SU-DHL-6 (cell line): Measurements from ENCODE around the gene TIMP2.

ENCODE experiments used
- H2AFZ ChIP-seq: fragments of 200-600 bp; sonication (generic); 2 replicates; pipeline ENCODE4 v1.6.1; 2014; ENCODE audit warnings: low read depth, mild to moderate bottlenecking, moderate library complexity, mixed read lengths, antibody characterized with exemption, low read length; ENCODE audit not compliant: severe bottlenecking
- H3F3A ChIP-seq: fragments of 200-600 bp; shearing (Covaris generic); 2 replicates; pipeline ENCODE4 v1.6.0; 2016; ENCODE audit warnings: antibody characterized with exemption, mild to moderate bottlenecking; ENCODE audit not compliant: insufficient read depth
- H3K27ac ChIP-seq: fragments of 200-600 bp; sonication (generic); 2 replicates; pipeline ENCODE4 v1.5.1; 2016; ENCODE audit warnings: low read depth, mild to moderate bottlenecking, low read length, moderate library complexity, mixed read lengths
- H3K27me3 ChIP-seq: fragments of 200-600 bp; sonication (generic), shearing (Covaris generic); 2 replicates; pipeline ENCODE4 v1.6.0; 2014; ENCODE audit warnings: mild to moderate bottlenecking, low read length
- H3K36me3 ChIP-seq: fragments of 200-600 bp; sonication (generic); 2 replicates; pipeline ENCODE4 v1.6.1; 2014; ENCODE audit warnings: mild to moderate bottlenecking, low read length, mixed read lengths
- H3K4me2 ChIP-seq: fragments of 300-600, 200-600 bp; shearing (Covaris generic), sonication (generic); 2 replicates; pipeline ENCODE4 v1.6.0; 2014; ENCODE audit warnings: low read length, low read depth, mild to moderate bottlenecking; ENCODE audit not compliant: poor library complexity, severe bottlenecking
- H3K4me3 ChIP-seq: fragments of 200-600 bp; sonication (generic); 2 replicates; pipeline ENCODE4 v1.5.1; 2014; ENCODE audit warnings: antibody characterized with exemption, low read length, mild to moderate bottlenecking, mixed read lengths; ENCODE audit not compliant: insufficient read depth, poor library complexity, severe bottlenecking
- H3K79me2 ChIP-seq: fragments of 200-600 bp; sonication (generic); 2 replicates; pipeline ENCODE4 v1.6.1; 2014; ENCODE audit warnings: mild to moderate bottlenecking, low read length, moderate library complexity; ENCODE audit not compliant: insufficient read depth
- H3K9ac ChIP-seq: fragments of 200-600 bp; sonication (generic); 2 replicates; pipeline ENCODE4 v1.7.0; 2014; ENCODE audit warnings: mild to moderate bottlenecking, low read length
- H3K9me2 ChIP-seq: fragments of 200-600 bp; sonication (generic); replicated peaks from 2 replicates; pipeline ENCODE4 v1.6.1; 2014; ENCODE audit warnings: low read length; ENCODE audit not compliant: insufficient read depth
- H3K9me3 ChIP-seq: fragments of 200-600 bp; sonication (generic); 2 replicates; pipeline ENCODE4 v1.6.1; 2014; ENCODE audit warnings: low read length, mixed read lengths; ENCODE audit not compliant: insufficient read depth
- H4K20me1 ChIP-seq: fragments of 200-600 bp; sonication (generic); 2 replicates; pipeline ENCODE4 v1.6.1; 2014; ENCODE audit warnings: low read depth, mild to moderate bottlenecking, antibody characterized with exemption, low read length, moderate library complexity, mixed read lengths
- EZH2phosphoT487 ChIP-seq: fragments of 200-600 bp; sonication (generic), shearing (Covaris generic); conservative IDR thresholded peaks from 2 replicates; pipeline ENCODE4 v1.6.1; 2018; ENCODE audit warnings: mild to moderate bottlenecking, antibody characterized with exemption, low read length, moderate library complexity, mixed read lengths
- TF ChIP-seq, protein P1 (sequence below): fragments of 200-600 bp; sonication (generic); IDR thresholded peaks from one replicate; pipeline ENCODE4 v1.5.1; 2017; ENCODE audit warnings: antibody characterized with exemption, mild to moderate bottlenecking, low read length, moderate library complexity; ENCODE audit not compliant: insufficient read depth, poor library complexity, severe bottlenecking

The TIMP2 gene

DNA sequence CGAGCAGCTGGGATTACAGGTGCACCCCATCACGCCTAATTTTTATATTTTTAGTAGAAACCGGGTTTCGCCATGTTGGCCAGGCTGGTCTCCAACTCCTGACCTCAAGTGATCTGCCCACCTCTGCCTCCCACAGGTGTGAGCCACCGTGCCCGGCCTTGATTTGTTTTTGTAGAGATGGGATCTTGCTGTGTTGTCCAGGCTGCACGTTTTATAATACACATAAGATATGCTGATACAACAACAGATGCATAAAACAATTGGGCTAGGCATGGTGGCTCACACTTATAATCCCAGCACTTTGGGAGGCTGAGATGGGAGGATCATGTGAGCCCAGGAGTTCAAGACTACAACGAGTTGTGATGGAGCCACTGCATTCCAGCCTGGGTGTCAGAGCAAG lies 90.6 kb downstream of the TIMP2 start:
- Histone ChIP-seq H3K79me2 (peaks cover 58% of the 10 kb centered on the region), H3K4me2 (no peak overlapping the region), H3K36me3 (peaks cover 31% of the 10 kb centered on the region; the same call in 1 of the 2 replicates), H3F3A (no peaks in the 10 kb centered on the region), H3K4me3 (no peak overlapping the region), H4K20me1 (no peaks in the 10 kb centered on the region; the same call in 1 of the 2 replicates), H2AFZ (no peak overlapping the region), H3K9me2 (no peaks in the 10 kb centered on the region), H3K27ac (no peak overlapping the region), H3K9ac (no peak overlapping the region), H3K9me3 (no peaks in the 10 kb centered on the region), H3K27me3 (no peaks in the 10 kb centered on the region)
- TF ChIP-seq, protein P1, sequence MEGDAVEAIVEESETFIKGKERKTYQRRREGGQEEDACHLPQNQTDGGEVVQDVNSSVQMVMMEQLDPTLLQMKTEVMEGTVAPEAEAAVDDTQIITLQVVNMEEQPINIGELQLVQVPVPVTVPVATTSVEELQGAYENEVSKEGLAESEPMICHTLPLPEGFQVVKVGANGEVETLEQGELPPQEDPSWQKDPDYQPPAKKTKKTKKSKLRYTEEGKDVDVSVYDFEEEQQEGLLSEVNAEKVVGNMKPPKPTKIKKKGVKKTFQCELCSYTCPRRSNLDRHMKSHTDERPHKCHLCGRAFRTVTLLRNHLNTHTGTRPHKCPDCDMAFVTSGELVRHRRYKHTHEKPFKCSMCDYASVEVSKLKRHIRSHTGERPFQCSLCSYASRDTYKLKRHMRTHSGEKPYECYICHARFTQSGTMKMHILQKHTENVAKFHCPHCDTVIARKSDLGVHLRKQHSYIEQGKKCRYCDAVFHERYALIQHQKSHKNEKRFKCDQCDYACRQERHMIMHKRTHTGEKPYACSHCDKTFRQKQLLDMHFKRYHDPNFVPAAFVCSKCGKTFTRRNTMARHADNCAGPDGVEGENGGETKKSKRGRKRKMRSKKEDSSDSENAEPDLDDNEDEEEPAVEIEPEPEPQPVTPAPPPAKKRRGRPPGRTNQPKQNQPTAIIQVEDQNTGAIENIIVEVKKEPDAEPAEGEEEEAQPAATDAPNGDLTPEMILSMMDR: no peak
- no peak for TF ChIP-seq EZH2phosphoT487

DNA sequence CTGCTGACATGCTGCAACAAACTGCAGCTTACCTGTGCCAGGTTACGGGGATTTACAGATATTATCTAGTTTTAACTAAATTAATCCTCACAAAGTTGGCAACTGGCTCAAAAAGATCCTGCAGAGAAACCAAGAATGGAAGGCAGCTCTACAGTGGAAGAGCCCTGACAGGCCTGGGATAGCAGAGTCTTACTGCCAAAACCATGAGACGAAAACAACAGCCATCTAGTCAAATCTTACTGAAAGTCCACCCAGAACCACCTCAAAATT lies 92.7 kb downstream of the TIMP2 start:
- H3K27ac ChIP-seq: no peak overlapping the region

DNA sequence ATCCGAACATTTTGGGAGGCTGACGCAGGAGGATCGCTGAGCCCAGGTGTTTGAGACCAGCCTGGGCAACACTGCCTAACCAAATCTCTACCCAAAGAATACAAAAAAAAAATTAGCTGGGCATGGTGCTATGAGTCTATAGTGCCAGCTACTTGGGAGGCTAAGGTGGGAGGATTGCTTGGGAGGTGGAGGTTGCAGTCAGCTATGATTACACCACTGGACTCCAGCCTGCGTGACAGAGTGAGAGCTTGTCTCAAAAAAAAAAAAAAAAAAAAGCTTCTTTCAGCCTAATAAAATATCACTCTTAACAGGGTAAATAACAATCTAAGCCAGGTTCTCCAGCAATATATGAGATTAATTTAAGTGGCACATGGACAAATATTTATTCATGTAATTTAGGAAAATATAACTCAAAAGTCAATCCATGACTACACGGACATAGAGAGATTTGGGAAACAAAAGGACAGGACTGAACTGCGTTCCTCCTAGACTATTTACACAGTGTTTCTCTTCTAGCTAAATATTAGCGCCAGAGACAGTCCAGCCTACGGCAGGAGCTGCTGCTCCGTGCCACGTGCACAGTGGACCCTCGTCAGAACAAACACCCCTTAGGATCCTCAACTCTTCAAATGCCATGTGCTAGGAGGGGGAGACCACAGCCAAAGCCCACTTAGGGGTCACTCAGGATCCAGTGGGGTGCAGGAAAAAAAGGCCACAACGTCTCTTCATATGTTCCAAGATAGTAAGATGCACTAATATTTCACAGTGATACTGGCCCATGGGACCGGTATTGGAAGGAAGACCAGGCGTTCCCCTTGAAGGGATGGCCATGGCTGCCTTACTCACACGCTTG lies 93.3 kb downstream of the TIMP2 start:
- H3K36me3 ChIP-seq: peaks cover 34% of the 10 kb centered on the region; the same call in 1 of the 2 replicates
- H3K9me2 ChIP-seq: no peaks in the 10 kb centered on the region
- H4K20me1 ChIP-seq: no peaks in the 10 kb centered on the region
- no peaks in the 10 kb centered on the region for H3K27me3 ChIP-seq
- H3K9me3 ChIP-seq: no peaks in the 10 kb centered on the region
- no peak overlapping the region for H3K4me2 ChIP-seq
- no peak overlapping the region for H2AFZ ChIP-seq
- peaks cover 41% of the 10 kb centered on the region for H3K79me2 ChIP-seq
- H3K27ac ChIP-seq: no peak overlapping the region
- no peak for TF ChIP-seq EZH2phosphoT487
- TF ChIP-seq, protein P1: no peak
- H3F3A ChIP-seq: no peaks in the 10 kb centered on the region
- H3K4me3 ChIP-seq: no peak overlapping the region
- no peak overlapping the region for H3K9ac ChIP-seq

More for the DNA sequence above, 92.7 kb downstream of the TIMP2 start:
- Histone ChIP-seq H3K9ac (no peak overlapping the region), H3K36me3 (peaks cover 38% of the 10 kb centered on the region; the same call in 1 of the 2 replicates), H2AFZ (no peak overlapping the region), H3K4me3 (no peak overlapping the region), H3K9me2 (no peaks in the 10 kb centered on the region), H3K4me2 (no peak overlapping the region), H3K9me3 (no peaks in the 10 kb centered on the region), H3K27me3 (no peaks in the 10 kb centered on the region), H3F3A (no peaks in the 10 kb centered on the region), H4K20me1 (no peaks in the 10 kb centered on the region), H3K79me2 (peaks cover 46% of the 10 kb centered on the region)
- no peak for TF ChIP-seq EZH2phosphoT487
- TF ChIP-seq, protein P1: no peak
